ENCODE results near the gene OVOL3. TPM values are rescaled to one million over a fixed set of nuclear protein-coding genes. Genes with fewer than 3 reads are reported as not detected.

OVOL3 gene
- total and polyA plus RNA-seq, 4 donors = not detected

DNA sequence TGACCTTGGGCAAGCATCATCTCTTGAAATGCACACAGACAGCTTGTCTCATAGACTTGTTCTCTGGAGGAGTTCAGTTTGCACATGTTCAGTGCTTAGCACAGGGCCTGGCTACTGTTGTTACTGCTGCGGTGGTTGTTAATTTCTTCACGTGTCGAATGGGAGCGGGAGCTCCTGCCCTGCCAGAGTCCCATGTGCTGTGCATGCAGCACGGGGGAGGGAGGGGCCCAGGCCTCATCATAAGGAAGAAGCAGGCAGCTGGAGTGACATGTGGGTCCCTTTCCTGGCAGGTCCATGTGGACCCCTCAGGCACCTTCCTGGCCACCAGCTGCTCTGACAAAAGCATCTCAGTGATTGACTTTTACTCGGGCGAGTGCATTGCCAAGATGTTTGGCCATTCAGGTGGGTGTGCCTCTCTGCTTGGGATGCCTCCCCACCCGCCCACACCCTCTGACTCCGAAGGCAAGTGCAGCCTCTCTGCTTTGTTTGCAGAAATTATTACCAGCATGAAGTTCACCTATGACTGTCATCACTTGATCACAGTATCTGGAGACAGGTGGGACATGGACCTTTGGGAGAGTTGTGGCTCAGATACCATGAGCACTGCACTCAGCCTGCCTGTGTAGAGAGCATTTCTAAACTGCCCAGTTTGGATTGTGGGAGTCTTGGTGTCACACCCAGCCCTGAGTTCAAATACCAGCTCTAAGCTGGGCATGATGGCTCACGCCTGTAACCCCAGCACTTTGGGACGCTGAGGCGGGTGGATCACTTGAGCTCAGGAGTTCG lies 19.8 kb upstream of the OVOL3 start:
- no peak for DNase-seq (ENCODE audit: low spot score)
- Histone ChIP-seq H3K9ac (ENCODE audit: low read depth in 1 of 2, low read length in 2 of 2) (no peak overlapping the region), H3K4me1 (ENCODE audit: control insufficient read depth in 4 of 4, insufficient read depth in 4 of 4, low read length in 3 of 4) (no peaks in the 10 kb centered on the region), H3K27me3 (ENCODE audit: control insufficient read depth in 4 of 4, insufficient read depth in 4 of 4, low read length in 3 of 4) (no peaks in the 10 kb centered on the region), H3K9me3 (ENCODE audit: control insufficient read depth in 4 of 4, low read length in 3 of 4) (no peaks in the 10 kb centered on the region), H3K4me3 (ENCODE audit: low read depth in 1 of 3, low read length in 3 of 3) (no peak overlapping the region), H3K36me3 (ENCODE audit: control insufficient read depth in 4 of 4, insufficient read depth in 3 of 4, low read depth in 1 of 4, low read length in 3 of 4) (no peaks in the 10 kb centered on the region), H3K27ac (ENCODE audit: low read depth in 1 of 2, low read length in 2 of 2) (no peak overlapping the region)
- WGBS = 94% methylated on average over 13 of the region's 13 CpGs
- TF ChIP-seq JUND (IDR thresholded peaks at IDR 0.05) (no peak), TAF1 (conservative IDR thresholded peaks at IDR 0.05) (no peak), YY1 (IDR thresholded peaks at IDR 0.05) (no peak)

DNA sequence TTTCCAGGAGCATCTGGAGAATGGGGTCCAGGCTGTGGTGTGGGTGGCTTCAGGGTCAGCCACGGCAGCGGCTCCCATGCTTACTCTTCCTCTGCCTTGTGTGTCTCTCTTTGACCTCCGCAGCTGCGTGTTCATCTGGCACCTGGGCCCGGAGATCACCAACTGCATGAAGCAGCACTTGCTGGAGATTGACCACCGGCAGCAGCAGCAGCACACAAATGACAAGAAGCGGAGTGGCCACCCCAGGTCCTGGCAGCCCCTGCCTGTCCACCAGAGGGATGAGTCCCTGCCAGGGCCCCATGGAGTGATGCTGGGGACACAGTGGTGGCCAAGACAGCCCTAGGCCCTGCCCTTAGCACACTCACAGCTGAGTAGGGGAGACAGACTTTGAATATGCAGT lies 18.4 kb upstream of the OVOL3 start:
- Histone ChIP-seq H3K36me3 (ENCODE audit: control insufficient read depth in 4 of 4, insufficient read depth in 3 of 4, low read depth in 1 of 4, low read length in 3 of 4) (no peaks in the 10 kb centered on the region), H3K4me1 (ENCODE audit: control insufficient read depth in 4 of 4, insufficient read depth in 4 of 4, low read length in 3 of 4) (no peaks in the 10 kb centered on the region), H3K9ac (ENCODE audit: low read depth in 1 of 2, low read length in 2 of 2) (no peak overlapping the region), H3K27me3 (ENCODE audit: control insufficient read depth in 4 of 4, insufficient read depth in 4 of 4, low read length in 3 of 4) (no peaks in the 10 kb centered on the region), H3K4me3 (ENCODE audit: low read depth in 1 of 3, low read length in 3 of 3) (no peak overlapping the region), H3K9me3 (ENCODE audit: control insufficient read depth in 4 of 4, low read length in 3 of 4) (no peaks in the 10 kb centered on the region), H3K27ac (ENCODE audit: low read depth in 1 of 2, low read length in 2 of 2) (no peak overlapping the region)
- WGBS = 96% methylated on average over 7 of the region's 7 CpGs
- DNase-seq (ENCODE audit: low spot score) = no peak
- TF ChIP-seq, protein P1, sequence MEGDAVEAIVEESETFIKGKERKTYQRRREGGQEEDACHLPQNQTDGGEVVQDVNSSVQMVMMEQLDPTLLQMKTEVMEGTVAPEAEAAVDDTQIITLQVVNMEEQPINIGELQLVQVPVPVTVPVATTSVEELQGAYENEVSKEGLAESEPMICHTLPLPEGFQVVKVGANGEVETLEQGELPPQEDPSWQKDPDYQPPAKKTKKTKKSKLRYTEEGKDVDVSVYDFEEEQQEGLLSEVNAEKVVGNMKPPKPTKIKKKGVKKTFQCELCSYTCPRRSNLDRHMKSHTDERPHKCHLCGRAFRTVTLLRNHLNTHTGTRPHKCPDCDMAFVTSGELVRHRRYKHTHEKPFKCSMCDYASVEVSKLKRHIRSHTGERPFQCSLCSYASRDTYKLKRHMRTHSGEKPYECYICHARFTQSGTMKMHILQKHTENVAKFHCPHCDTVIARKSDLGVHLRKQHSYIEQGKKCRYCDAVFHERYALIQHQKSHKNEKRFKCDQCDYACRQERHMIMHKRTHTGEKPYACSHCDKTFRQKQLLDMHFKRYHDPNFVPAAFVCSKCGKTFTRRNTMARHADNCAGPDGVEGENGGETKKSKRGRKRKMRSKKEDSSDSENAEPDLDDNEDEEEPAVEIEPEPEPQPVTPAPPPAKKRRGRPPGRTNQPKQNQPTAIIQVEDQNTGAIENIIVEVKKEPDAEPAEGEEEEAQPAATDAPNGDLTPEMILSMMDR (IDR thresholded peaks at IDR 0.05; ENCODE audit: low read depth, low read length, missing input control) = no peak
- TF ChIP-seq JUND (IDR thresholded peaks at IDR 0.05) = no peak

DNA sequence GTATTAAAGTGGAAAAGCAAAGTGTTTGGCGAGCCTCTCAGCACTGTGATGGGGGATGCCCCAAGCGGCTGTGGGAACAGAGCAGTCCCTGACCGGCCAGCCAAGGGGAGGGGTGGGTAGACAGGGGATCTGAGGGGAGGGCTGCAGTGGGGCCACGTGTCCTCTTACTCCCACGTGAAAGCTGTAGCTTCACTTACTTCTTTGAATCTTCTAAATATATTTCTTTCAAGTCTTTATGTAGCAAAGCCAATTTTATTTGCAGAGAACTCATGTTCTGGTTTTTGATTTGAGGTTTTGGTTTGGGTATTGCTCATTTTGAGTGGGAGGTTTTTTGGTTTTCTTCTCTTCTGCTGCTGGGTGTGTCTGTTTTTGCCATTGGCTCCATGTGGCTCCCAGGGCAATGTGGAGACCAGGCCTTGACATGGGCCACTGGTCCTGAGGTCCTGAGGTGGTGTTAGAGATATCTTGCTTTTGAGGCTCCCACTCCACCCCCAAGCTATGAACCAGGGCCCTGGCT lies 17.7 kb upstream of the OVOL3 start:
- Histone ChIP-seq H3K9ac (ENCODE audit: low read depth in 1 of 2, low read length in 2 of 2) (no peak overlapping the region), H3K9me3 (ENCODE audit: control insufficient read depth in 4 of 4, low read length in 3 of 4) (no peaks in the 10 kb centered on the region), H3K4me1 (ENCODE audit: control insufficient read depth in 4 of 4, insufficient read depth in 4 of 4, low read length in 3 of 4) (no peaks in the 10 kb centered on the region), H3K36me3 (ENCODE audit: control insufficient read depth in 4 of 4, insufficient read depth in 3 of 4, low read depth in 1 of 4, low read length in 3 of 4) (no peaks in the 10 kb centered on the region), H3K27ac (ENCODE audit: low read depth in 1 of 2, low read length in 2 of 2) (no peak overlapping the region), H3K27me3 (ENCODE audit: control insufficient read depth in 4 of 4, insufficient read depth in 4 of 4, low read length in 3 of 4) (no peaks in the 10 kb centered on the region), H3K4me3 (ENCODE audit: low read depth in 1 of 3, low read length in 3 of 3) (no peak overlapping the region)
- DNase-seq (ENCODE audit: low spot score) = no peak
- TF ChIP-seq SP1 (IDR thresholded peaks at IDR 0.05) (no peak), TAF1 (conservative IDR thresholded peaks at IDR 0.05) (no peak)
- TF ChIP-seq, protein P2, sequence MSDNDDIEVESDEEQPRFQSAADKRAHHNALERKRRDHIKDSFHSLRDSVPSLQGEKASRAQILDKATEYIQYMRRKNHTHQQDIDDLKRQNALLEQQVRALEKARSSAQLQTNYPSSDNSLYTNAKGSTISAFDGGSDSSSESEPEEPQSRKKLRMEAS (IDR thresholded peaks at IDR 0.05) = no peak
- WGBS = 95% methylated on average over 5 of the region's 5 CpGs

DNA sequence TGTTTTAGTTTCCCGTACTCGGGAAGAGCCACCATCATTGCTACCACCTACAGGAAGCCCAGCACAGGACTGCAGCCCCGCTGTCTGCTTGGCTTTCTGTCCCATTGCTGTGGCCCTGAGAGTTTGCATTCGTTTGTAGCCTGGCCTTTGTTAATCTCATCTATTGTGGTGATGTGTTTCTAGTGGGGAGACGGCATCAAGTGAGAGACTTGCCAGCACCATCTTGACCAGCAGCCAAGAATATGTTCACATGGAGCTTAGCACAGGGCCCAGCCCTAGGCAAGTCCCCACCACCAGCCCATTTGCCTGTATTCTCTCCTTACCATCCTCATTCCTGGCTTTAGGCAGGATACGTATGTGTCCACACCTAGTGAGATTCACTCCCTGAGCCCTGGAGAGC lies 17.3 kb upstream of the OVOL3 start:
- Histone ChIP-seq H3K4me1 (ENCODE audit: control insufficient read depth in 4 of 4, insufficient read depth in 4 of 4, low read length in 3 of 4) (no peaks in the 10 kb centered on the region), H3K27me3 (ENCODE audit: control insufficient read depth in 4 of 4, insufficient read depth in 4 of 4, low read length in 3 of 4) (no peaks in the 10 kb centered on the region), H3K36me3 (ENCODE audit: control insufficient read depth in 4 of 4, insufficient read depth in 3 of 4, low read depth in 1 of 4, low read length in 3 of 4) (no peaks in the 10 kb centered on the region), H3K27ac (ENCODE audit: low read depth in 1 of 2, low read length in 2 of 2) (no peak overlapping the region), H3K9me3 (ENCODE audit: control insufficient read depth in 4 of 4, low read length in 3 of 4) (no peaks in the 10 kb centered on the region), H3K4me3 (ENCODE audit: low read depth in 1 of 3, low read length in 3 of 3) (no peak overlapping the region), H3K9ac (ENCODE audit: low read depth in 1 of 2, low read length in 2 of 2) (no peak overlapping the region)
- WGBS = 94% methylated on average over 6 of the region's 6 CpGs
- TF ChIP-seq EGR1 (IDR thresholded peaks at IDR 0.05; ENCODE audit: low read depth in 2 of 2) (no peak), JUND (IDR thresholded peaks at IDR 0.05) (no peak), NR2F2 (IDR thresholded peaks at IDR 0.05) (no peak), FOXA2 (IDR thresholded peaks at IDR 0.05) (no peak), YY1 (IDR thresholded peaks at IDR 0.05) (no peak), SP1 (IDR thresholded peaks at IDR 0.05) (no peak), RAD21 (IDR thresholded peaks at IDR 0.05) (no peak), TAF1 (conservative IDR thresholded peaks at IDR 0.05) (no peak), HNF4G (IDR thresholded peaks at IDR 0.05) (no peak)
- TF ChIP-seq, protein P3, sequence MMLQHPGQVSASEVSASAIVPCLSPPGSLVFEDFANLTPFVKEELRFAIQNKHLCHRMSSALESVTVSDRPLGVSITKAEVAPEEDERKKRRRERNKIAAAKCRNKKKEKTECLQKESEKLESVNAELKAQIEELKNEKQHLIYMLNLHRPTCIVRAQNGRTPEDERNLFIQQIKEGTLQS (IDR thresholded peaks at IDR 0.05) = no peak
- TF ChIP-seq, protein P2 (IDR thresholded peaks at IDR 0.05) = no peak
- TF ChIP-seq, protein P4, sequence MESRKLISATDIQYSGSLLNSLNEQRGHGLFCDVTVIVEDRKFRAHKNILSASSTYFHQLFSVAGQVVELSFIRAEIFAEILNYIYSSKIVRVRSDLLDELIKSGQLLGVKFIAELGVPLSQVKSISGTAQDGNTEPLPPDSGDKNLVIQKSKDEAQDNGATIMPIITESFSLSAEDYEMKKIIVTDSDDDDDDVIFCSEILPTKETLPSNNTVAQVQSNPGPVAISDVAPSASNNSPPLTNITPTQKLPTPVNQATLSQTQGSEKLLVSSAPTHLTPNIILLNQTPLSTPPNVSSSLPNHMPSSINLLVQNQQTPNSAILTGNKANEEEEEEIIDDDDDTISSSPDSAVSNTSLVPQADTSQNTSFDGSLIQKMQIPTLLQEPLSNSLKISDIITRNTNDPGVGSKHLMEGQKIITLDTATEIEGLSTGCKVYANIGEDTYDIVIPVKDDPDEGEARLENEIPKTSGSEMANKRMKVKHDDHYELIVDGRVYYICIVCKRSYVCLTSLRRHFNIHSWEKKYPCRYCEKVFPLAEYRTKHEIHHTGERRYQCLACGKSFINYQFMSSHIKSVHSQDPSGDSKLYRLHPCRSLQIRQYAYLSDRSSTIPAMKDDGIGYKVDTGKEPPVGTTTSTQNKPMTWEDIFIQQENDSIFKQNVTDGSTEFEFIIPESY (IDR thresholded peaks at IDR 0.05) = no peak
- no peak for DNase-seq (ENCODE audit: low spot score)
